IMR-90 (cell line): Measurements from ENCODE around the gene GRM5. TPM values are rescaled to one million over a fixed set of nuclear protein-coding genes. Genes with fewer than 3 reads are reported as not detected.

Experiments
- ATAC-seq: fragments of 200-7000 bp; cut with Tn5 transposase; 2 replicates; pipeline ENCODE4 v1.9.1; 2020; ENCODE audit warnings: low read depth, mild to moderate bottlenecking, moderate library complexity
- BruUV-seq: library from RNA; stranded (reverse); fragments of 400-500 nt; replicated peaks from 2 replicates; lab custom pipeline; 2021; lab: Mats Ljungman, UMichigan
- CTCF ChIA-PET: fragments of 300-600 bp; formaldehyde crosslinking; extraction: SDS; loops from one replicate; lab custom pipeline; 2021; ENCODE audit warnings: antibody characterized with exemption; lab: Yijun Ruan, JAX
- POLR2A ChIA-PET: fragments of 300-600 bp; sonication (Branson Sonifier 250); formaldehyde crosslinking; loops from one replicate; lab custom pipeline; 2022; ENCODE audit warnings: antibody characterized with exemption; ENCODE audit not compliant: unreplicated experiment; lab: Charles Lee
- DNase-seq: peaks from one replicate; pipeline ENCODE4 v3.0.0; 2013
- H2AFZ ChIP-seq: replicated peaks from 2 replicates; pipeline ENCODE3; 2013; ENCODE audit warnings: low read length, mild to moderate bottlenecking; ENCODE audit not compliant: poor library complexity
- H2AK5ac ChIP-seq: 2 replicates; pipeline ENCODE4 v1.6.1; 2013; ENCODE audit warnings: low read depth, low read length, inconsistent platforms
- H2AK9ac ChIP-seq: replicated peaks from 2 replicates; pipeline ENCODE3; 2013; ENCODE audit warnings: mild to moderate bottlenecking, low read depth, low read length, moderate library complexity; ENCODE audit not compliant: poor library complexity
- H2BK120ac ChIP-seq: 2 replicates; pipeline ENCODE4 v1.6.1; 2013; ENCODE audit warnings: low read depth, low read length, inconsistent platforms
- H2BK15ac ChIP-seq: 3 replicates; pipeline ENCODE4 v1.6.1; 2013; ENCODE audit warnings: low read depth, low read length, inconsistent platforms
- H2BK20ac ChIP-seq: 2 replicates; pipeline ENCODE4 v1.6.1; 2013; ENCODE audit warnings: low read depth, mild to moderate bottlenecking, inconsistent platforms, low read length, moderate library complexity
- H2BK5ac ChIP-seq: 2 replicates; pipeline ENCODE4 v1.6.1; 2013; ENCODE audit warnings: mild to moderate bottlenecking, low read depth, low read length, inconsistent platforms; ENCODE audit not compliant: poor library complexity, severe bottlenecking
- H3K14ac ChIP-seq: replicated peaks from 2 replicates; pipeline ENCODE4 v1.6.1; 2013; ENCODE audit warnings: low read depth, low read length, inconsistent platforms
- H3K18ac ChIP-seq: 2 replicates; pipeline ENCODE4 v1.6.1; 2013; ENCODE audit warnings: low read depth, low read length, control low read depth
- H3K23ac ChIP-seq: 2 replicates; pipeline ENCODE4 v1.6.1; 2013; ENCODE audit warnings: low read depth, low read length, inconsistent platforms
- H3K27ac ChIP-seq: 2 replicates; pipeline ENCODE4 v1.5.1; 2013; ENCODE audit warnings: mild to moderate bottlenecking, control low read depth, low read length; ENCODE audit not compliant: insufficient read depth
- H3K27me3 ChIP-seq: 2 replicates; pipeline ENCODE4 v1.6.1; 2013; ENCODE audit warnings: low read length; ENCODE audit not compliant: control insufficient read depth, insufficient read depth
- H3K36me3 ChIP-seq: 2 replicates; pipeline ENCODE4 v1.6.1; 2013; ENCODE audit warnings: low read length, mixed read lengths; ENCODE audit not compliant: control insufficient read depth, insufficient read depth
- H3K4ac ChIP-seq: 2 replicates; pipeline ENCODE4 v1.6.1; 2013; ENCODE audit warnings: low read depth, low read length, inconsistent platforms
- H3K4me1 ChIP-seq: 2 replicates; pipeline ENCODE4 v1.6.1; 2013; ENCODE audit warnings: low read length, mixed read lengths; ENCODE audit not compliant: control insufficient read depth, insufficient read depth
- H3K4me2 ChIP-seq: 2 replicates; pipeline ENCODE4 v1.6.1; 2013; ENCODE audit warnings: low read depth, mild to moderate bottlenecking, control low read depth, low read length, moderate library complexity
- H3K4me3 ChIP-seq: 2 replicates; pipeline ENCODE4 v1.5.1; 2013; ENCODE audit warnings: low read depth, mild to moderate bottlenecking, control low read depth, low read length, moderate library complexity; ENCODE audit not compliant: insufficient read depth
- H3K56ac ChIP-seq: 2 replicates; pipeline ENCODE4 v1.6.1; 2013; ENCODE audit warnings: low read length, inconsistent platforms; ENCODE audit not compliant: insufficient read depth; ENCODE audit errors: extremely low read depth
- H3K79me1 ChIP-seq, 2 experiments: 2 replicates each; pipeline ENCODE4 v1.6.1; 2013; ENCODE audit warnings: low read length in 2 of 2, inconsistent platforms in 1 of 2, low read depth in 1 of 2
- H3K9ac ChIP-seq: 2 replicates; pipeline ENCODE4 v1.6.1; 2013; ENCODE audit warnings: low read depth, low read length, control low read depth
- H3K9me1 ChIP-seq: 2 replicates; pipeline ENCODE4 v1.6.1; 2013; ENCODE audit warnings: low read length, inconsistent platforms; ENCODE audit not compliant: insufficient read depth
- H3K9me3 ChIP-seq: 2 replicates; pipeline ENCODE4 v1.6.1; 2013; ENCODE audit warnings: low read length; ENCODE audit not compliant: control insufficient read depth, insufficient read depth
- H4K20me1 ChIP-seq: 2 replicates; pipeline ENCODE4 v1.6.1; 2013; ENCODE audit warnings: low read length, inconsistent platforms; ENCODE audit not compliant: insufficient read depth
- H4K5ac ChIP-seq: 2 replicates; pipeline ENCODE4 v1.6.1; 2013; ENCODE audit warnings: mild to moderate bottlenecking, low read depth, low read length, control low read depth
- H4K8ac ChIP-seq, 2 experiments: 2 replicates each; pipeline ENCODE4 v1.6.1; 2013; ENCODE audit warnings: low read depth in 2 of 2, low read length in 2 of 2, control low read depth in 1 of 2, inconsistent platforms in 1 of 2
- H4K91ac ChIP-seq: 2 replicates; pipeline ENCODE4 v1.6.1; 2013; ENCODE audit warnings: low read depth, low read length, inconsistent platforms; ENCODE audit not compliant: insufficient read depth
- BHLHE40 ChIP-seq: fragments of 150-350 bp; IDR thresholded peaks from 2 replicates; pipeline ENCODE4 v1.6.1; 2016; ENCODE audit warnings: mild to moderate bottlenecking, low read depth, low read length
- CHD1 ChIP-seq: IDR thresholded peaks from 2 replicates; pipeline ENCODE4 v1.6.1; 2012; ENCODE audit warnings: low read depth, low read length, improper control_type of control experiment
- CTCF ChIP-seq: conservative IDR thresholded peaks from 2 replicates; pipeline ENCODE4 v1.5.1; 2012; ENCODE audit warnings: mild to moderate bottlenecking, low read depth, low read length, improper control_type of control experiment
- ELK1 ChIP-seq: fragments of 150-350 bp; IDR thresholded peaks from 2 replicates; pipeline ENCODE4 v1.6.1; 2016; ENCODE audit warnings: low read depth, mild to moderate bottlenecking, low read length, moderate library complexity, borderline replicate concordance
- FOS ChIP-seq: fragments of 150-350 bp; IDR thresholded peaks from 2 replicates; pipeline ENCODE4 v1.6.1; 2016; ENCODE audit warnings: low read depth, low read length
- MAFK ChIP-seq: IDR thresholded peaks from 2 replicates; pipeline ENCODE4 v1.6.1; 2012; ENCODE audit warnings: low read depth, low read length, improper control_type of control experiment
- MAZ ChIP-seq: IDR thresholded peaks from 2 replicates; pipeline ENCODE4 v1.6.1; 2012; ENCODE audit warnings: low read depth, mild to moderate bottlenecking, low read length, improper control_type of control experiment, moderate library complexity, borderline replicate concordance
- MXI1 ChIP-seq: IDR thresholded peaks from 2 replicates; pipeline ENCODE4 v1.6.1; 2012; ENCODE audit warnings: low read depth, mild to moderate bottlenecking, low read length, moderate library complexity, borderline replicate concordance
- RAD21 ChIP-seq: IDR thresholded peaks from 2 replicates; pipeline ENCODE4 v1.6.1; 2012; ENCODE audit warnings: low read length, improper control_type of control experiment
- RCOR1 ChIP-seq: IDR thresholded peaks from 2 replicates; pipeline ENCODE4 v1.6.1; 2012; ENCODE audit warnings: mild to moderate bottlenecking, low read length, improper control_type of control experiment; ENCODE audit not compliant: insufficient replicate concordance
- RFX5 ChIP-seq: IDR thresholded peaks from 2 replicates; pipeline ENCODE4 v1.8.0; 2012; ENCODE audit warnings: low read depth, mild to moderate bottlenecking, low read length, moderate library complexity
- SMC3 ChIP-seq: fragments of 150-350 bp; IDR thresholded peaks from 2 replicates; pipeline ENCODE4 v1.6.1; 2016; ENCODE audit warnings: low read depth, mild to moderate bottlenecking, antibody characterized with exemption, low read length, moderate library complexity
- WGBS, 2 experiments: methylation state at CpG; one replicate each; pipeline versions ENCODE4 v1.1.5 to v1.1.7; 2013; ENCODE audit warnings: missing lambda C conversion rate in 2 of 2; ENCODE audit not compliant: insufficient read length in 1 of 2; ENCODE audit errors: extremely low coverage in 2 of 2; 5-methylcytosine and 5-hydroxymethylcytosine counted together
- dilution Hi-C: fragments of 300-500 bp; cut with HindIII; formaldehyde crosslinking; loops from one replicate; pipeline ENCODE4 v1.14.3; 2018; ENCODE audit warnings: low sequenced_read_pairs; ENCODE audit not compliant: unreplicated experiment
- in situ Hi-C: fragments of 300-500 bp; cut with MboI; formaldehyde crosslinking; loops from 3 replicates; pipeline ENCODE4 v1.14.3; 2019; ENCODE audit warnings: low sequenced_read_pairs, inconsistent platforms, mixed read lengths
- intact Hi-C: fragments of 100-400 bp; cut with micrococcal nuclease; formaldehyde crosslinking; loops from 2 replicates; pipeline ENCODE4 v1.10.0; 2022
- polyA plus RNA-seq, 3 experiments: library from polyadenylated mRNA; depleted of rRNA; stranded (reverse); fragments of >200 nt; gene quantifications; 2 replicates each; pipeline ENCODE4 v1.2.3, GENCODE V29; 2012; ENCODE audit warnings: low replicate concordance in 1 of 3
- total RNA-seq: library from RNA; depleted of rRNA; stranded (reverse); fragments of >200 nt; gene quantifications from 2 replicates; pipeline ENCODE4 v1.2.3, GENCODE V29; 2012

GRM5 gene
- total and polyA plus RNA-seq, 2 of the 4 experiments (the other 2 are of a cell fraction) = under 0.01 TPM

GRCh38 chr11:88596786-88597185, 469.0 kb downstream of the GRM5 start:
- Histone ChIP-seq H3K4ac (no peak overlapping the region), H4K91ac (no peak overlapping the region), H2BK5ac (no peak overlapping the region), H2AK9ac (no peak overlapping the region), H2AK5ac (no peak overlapping the region), H3K4me1 (no peaks in the 10 kb centered on the region), H3K9ac (no peak overlapping the region), H3K27ac (no peak overlapping the region), H3K18ac (no peak overlapping the region), H3K4me3 (no peak overlapping the region), H3K27me3 (no peaks in the 10 kb centered on the region), H2BK20ac (no peak overlapping the region), H4K20me1 (no peaks in the 10 kb centered on the region), H3K23ac (no peak overlapping the region), H3K9me3 (no peaks in the 10 kb centered on the region), H4K8ac (no peak overlapping the region), H3K36me3 (no peaks in the 10 kb centered on the region), H3K4me2 (no peak overlapping the region), H3K9me1 (no peaks in the 10 kb centered on the region), H3K56ac (no peak overlapping the region), H2BK15ac (no peak overlapping the region), H3K14ac (no peak overlapping the region), H2AFZ (no peak overlapping the region), H4K5ac (no peak overlapping the region), H2BK120ac (no peak overlapping the region), H3K79me1 (no peaks in the 10 kb centered on the region)
- DNase-seq (no peak), ATAC-seq (no peak)
- POLR2A ChIA-PET = no interaction called here
- CTCF ChIA-PET = no interaction called here
- BruUV-seq = no TSS peak
- WGBS, 2 experiments = no CpG with 5 or more reads among the region's 2 CpGs
- dilution Hi-C loops = no loop called here
- intact Hi-C loops = no loop called here
- in situ Hi-C loops = no loop called here
- TF ChIP-seq CHD1 = no peak
- TF ChIP-seq RAD21 = no peak
- TF ChIP-seq RFX5 = no peak
- no peak for TF ChIP-seq SMC3
- no peak for TF ChIP-seq MAFK
- no peak for TF ChIP-seq MAZ
- TF ChIP-seq MXI1 = no peak
- TF ChIP-seq BHLHE40 = no peak
- no peak for TF ChIP-seq FOS
- TF ChIP-seq ELK1 = no peak
- no peak for TF ChIP-seq RCOR1
- no peak for TF ChIP-seq CTCF
